Measurements from ENCODE around the gene EPS8. TPM values are rescaled to one million over a fixed set of nuclear protein-coding genes. Genes with fewer than 3 reads are reported as not detected.
A peak's percentile ranks its signal among the peaks of the same experiment; 100 is the strongest.
"Not testable (repeated sequence)": the region's sequence is repeated elsewhere in the genome, so short reads cannot be mapped to it uniquely, and the experiment has no call there.

Gene EPS8
- total RNA-seq, 1 donor from 2014 or later: 94.6 TPM

DNA sequence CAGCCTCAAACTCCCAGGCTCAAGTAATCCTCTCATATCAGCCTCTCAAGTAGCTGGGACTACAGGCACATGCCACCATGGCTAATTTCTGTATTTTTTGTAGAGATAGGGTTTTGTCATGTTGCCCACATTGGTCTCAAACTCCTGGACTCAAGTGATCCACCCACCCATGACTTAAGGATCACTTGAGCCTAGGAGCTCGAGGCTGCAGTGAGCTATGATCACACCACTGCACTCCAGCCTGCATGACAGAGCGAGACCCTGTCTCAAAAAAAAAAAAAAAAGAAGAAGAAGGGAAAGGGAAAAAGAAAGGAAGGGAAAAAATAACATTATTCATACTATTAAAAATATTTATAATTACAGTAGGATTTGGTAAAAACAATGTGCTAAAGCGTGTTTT is 19.2 kb downstream of the EPS8 start:
- Histone ChIP-seq H3K27ac (peak overlapping the region; percentile 42 to 59), H3K36me3 (no peaks in the 10 kb centered on the region), H3K27me3 (no peaks in the 10 kb centered on the region), H3K4me3 (no peak overlapping the region), H3K4me1 (peaks cover 8 to 41% of the 10 kb centered on the region in 2 donors), H3K9me3 (no peaks in the 10 kb centered on the region)
- intact Hi-C loops (cut with DNase I): no loop called here
- TF ChIP-seq, protein P1, sequence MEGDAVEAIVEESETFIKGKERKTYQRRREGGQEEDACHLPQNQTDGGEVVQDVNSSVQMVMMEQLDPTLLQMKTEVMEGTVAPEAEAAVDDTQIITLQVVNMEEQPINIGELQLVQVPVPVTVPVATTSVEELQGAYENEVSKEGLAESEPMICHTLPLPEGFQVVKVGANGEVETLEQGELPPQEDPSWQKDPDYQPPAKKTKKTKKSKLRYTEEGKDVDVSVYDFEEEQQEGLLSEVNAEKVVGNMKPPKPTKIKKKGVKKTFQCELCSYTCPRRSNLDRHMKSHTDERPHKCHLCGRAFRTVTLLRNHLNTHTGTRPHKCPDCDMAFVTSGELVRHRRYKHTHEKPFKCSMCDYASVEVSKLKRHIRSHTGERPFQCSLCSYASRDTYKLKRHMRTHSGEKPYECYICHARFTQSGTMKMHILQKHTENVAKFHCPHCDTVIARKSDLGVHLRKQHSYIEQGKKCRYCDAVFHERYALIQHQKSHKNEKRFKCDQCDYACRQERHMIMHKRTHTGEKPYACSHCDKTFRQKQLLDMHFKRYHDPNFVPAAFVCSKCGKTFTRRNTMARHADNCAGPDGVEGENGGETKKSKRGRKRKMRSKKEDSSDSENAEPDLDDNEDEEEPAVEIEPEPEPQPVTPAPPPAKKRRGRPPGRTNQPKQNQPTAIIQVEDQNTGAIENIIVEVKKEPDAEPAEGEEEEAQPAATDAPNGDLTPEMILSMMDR (IDR thresholded peaks at IDR 0.05): no peak
- DNase-seq (ENCODE audit: low spot score in 2 of 2): no peak

- no peak for DNase-seq (ENCODE audit: low spot score in 2 of 2)
- intact Hi-C loops (cut with DNase I): no loop called here
- TF ChIP-seq, protein P1 (IDR thresholded peaks at IDR 0.05): no peak
- H3K4me3 ChIP-seq: no peak overlapping the region
- peaks cover 8 to 42% of the 10 kb centered on the region in 2 donors for H3K4me1 ChIP-seq
- H3K27ac ChIP-seq: peak overlapping the region; percentile 42 to 59
- H3K36me3 ChIP-seq: no peaks in the 10 kb centered on the region
- H3K27me3 ChIP-seq: no peaks in the 10 kb centered on the region
- H3K9me3 ChIP-seq: no peaks in the 10 kb centered on the region
These were observed 19.6 kb downstream of the EPS8 start for GRCh38 chr12:15769586-15769985.

- Histone ChIP-seq H3K4me3 (no peak overlapping the region), H3K27ac (peak overlapping the region; percentile 10 to 59), H3K36me3 (no peaks in the 10 kb centered on the region), H3K9me3 (no peaks in the 10 kb centered on the region), H3K4me1 (peaks cover 8 to 48% of the 10 kb centered on the region in 2 donors), H3K27me3 (no peaks in the 10 kb centered on the region)
- intact Hi-C loops (cut with DNase I): no loop called here
- DNase-seq (ENCODE audit: low spot score in 2 of 2): no peak
- TF ChIP-seq, protein P1 (IDR thresholded peaks at IDR 0.05): no peak
These were observed 21.9 kb downstream of the EPS8 start for GRCh38 chr12:15767301-15767700.

GRCh38 chr12:15763328-15763727 is 25.9 kb downstream of the EPS8 start:
- no peaks in the 10 kb centered on the region for H3K9me3 ChIP-seq
- H3K27me3 ChIP-seq: no peaks in the 10 kb centered on the region
- peaks cover 5 to 25% of the 10 kb centered on the region in 2 donors for H3K4me1 ChIP-seq
- intact Hi-C loops (cut with DNase I): no loop called here
- no peak for DNase-seq (ENCODE audit: low spot score in 2 of 2)
- no peak overlapping the region for H3K27ac ChIP-seq
- H3K4me3 ChIP-seq: no peak overlapping the region
- H3K36me3 ChIP-seq: no peaks in the 10 kb centered on the region
- TF ChIP-seq, protein P1 (IDR thresholded peaks at IDR 0.05): no peak

GRCh38 chr12:15762162-15762561 is 27.0 kb downstream of the EPS8 start:
- intact Hi-C loops (cut with DNase I); H3K27me3 ChIP-seq; H3K36me3 ChIP-seq; DNase-seq (ENCODE audit: low spot score in 2 of 2); H3K4me3 ChIP-seq; H3K9me3 ChIP-seq; H3K27ac ChIP-seq: not testable (repeated sequence)
- H3K4me1 ChIP-seq: peaks cover 1 to 24% of the 10 kb centered on the region in 2 donors

DNA sequence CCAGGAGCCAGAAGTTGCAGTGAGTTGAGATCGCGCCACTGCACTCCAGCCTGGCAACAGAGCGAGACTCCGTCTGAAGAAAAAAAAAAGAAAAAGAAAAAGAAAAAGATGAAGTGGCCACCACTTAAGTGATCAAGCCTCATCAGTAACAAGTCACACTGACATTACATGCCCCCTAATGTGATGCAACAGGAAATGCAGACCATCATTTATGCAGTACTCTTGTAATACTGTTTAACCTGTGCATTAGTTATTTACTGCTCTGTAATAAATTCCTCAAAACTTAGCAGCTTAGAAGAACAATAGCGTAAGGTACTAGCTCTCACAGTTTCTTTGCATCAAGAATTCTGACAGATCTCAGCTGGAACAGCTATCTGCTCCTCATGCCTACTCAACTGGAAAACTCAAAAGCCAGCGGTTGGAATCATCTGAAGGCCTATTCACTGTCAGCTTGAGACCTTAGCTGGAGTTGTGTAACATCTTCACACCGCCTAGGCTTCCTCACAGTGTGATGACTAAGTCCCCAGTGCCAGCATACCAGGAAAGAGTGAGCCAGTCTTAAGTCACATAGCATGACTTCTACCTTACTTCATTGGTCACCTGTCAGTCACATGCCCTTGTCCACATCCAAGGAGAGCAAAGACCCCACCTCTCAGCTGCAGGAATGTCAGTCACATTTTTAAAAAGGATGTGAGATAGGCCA is 31.5 kb downstream of the EPS8 start:
- peak; percentile 37 to 68 for DNase-seq (ENCODE audit: low spot score in 2 of 2)
- Histone ChIP-seq H3K4me1 (peaks cover 0 to 37% of the 10 kb centered on the region in 2 donors), H3K9me3 (no peaks in the 10 kb centered on the region), H3K27ac (no peak overlapping the region), H3K4me3 (no peak overlapping the region), H3K36me3 (no peaks in the 10 kb centered on the region), H3K27me3 (no peaks in the 10 kb centered on the region)
- TF ChIP-seq, protein P1 (IDR thresholded peaks at IDR 0.05): no peak
- intact Hi-C loops (cut with DNase I): no loop called here
